Measurements from ENCODE around the gene PRRT3. TPM values are rescaled to one million over a fixed set of nuclear protein-coding genes. Genes with fewer than 3 reads are reported as not detected.

The PRRT3 gene
- total RNA-seq, 1 experiment from 2014 or later, result 9.2 TPM

DNA sequence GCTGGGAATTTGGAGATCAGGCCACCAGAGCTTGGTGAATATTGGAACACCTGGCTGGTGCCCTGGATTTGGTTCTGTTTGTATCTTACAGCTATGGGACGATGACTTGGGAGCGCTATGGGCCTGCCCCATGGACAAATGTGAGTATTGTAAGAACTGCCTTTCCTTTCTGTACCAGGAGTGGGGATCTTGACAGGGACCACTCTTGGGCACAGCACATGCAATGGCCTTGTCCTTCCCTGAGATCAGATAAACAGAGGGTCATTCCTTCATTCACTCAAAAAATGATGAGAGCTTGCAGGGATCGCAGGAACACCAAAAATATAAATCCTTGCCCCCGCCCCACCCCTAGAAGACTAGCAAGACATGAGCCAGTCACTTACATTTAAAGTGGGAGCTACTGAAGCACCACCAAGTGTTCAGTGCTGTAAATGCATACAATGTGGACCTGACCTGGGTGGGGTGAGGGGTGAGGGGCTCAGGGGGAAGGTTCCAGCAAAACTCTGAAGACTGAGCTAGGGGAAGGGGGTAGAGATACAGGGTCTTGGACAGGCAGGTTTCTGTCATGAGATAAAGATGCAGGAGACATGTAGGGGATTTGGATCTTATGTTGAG, 21.3 kb downstream of the PRRT3 start:
- ChIA-PET POLR2A (no interaction called here), CTCF (interaction anchor here (0.6 to 5.5 kb wide), 12 partner anchors 10 to 1850 kb away, joined by 3 to 143 read pairs (median 4); partner anchors contain the start of genes IL17RC and IL17RE)
- peaks cover 10% of the 10 kb centered on the region for H3K27me3 Mint-ChIP-seq (ENCODE audit: low read depth)
- peaks cover 14% of the 10 kb centered on the region for H3K4me1 Mint-ChIP-seq
- H3K27ac Mint-ChIP-seq, result no peak overlapping the region
- peaks cover 11% of the 10 kb centered on the region for H3K36me3 Mint-ChIP-seq
- TF ChIP-seq TEAD1 (CRISPR knock-in tag; IDR thresholded peaks at IDR 0.05) (no peak), HMGA2 (CRISPR knock-in tag; IDR thresholded peaks at IDR 0.05) (no peak), ESRRA (CRISPR knock-in tag; IDR thresholded peaks at IDR 0.05; ENCODE audit: borderline replicate concordance) (no peak), NR1H2 (CRISPR knock-in tag; IDR thresholded peaks at IDR 0.05) (no peak), MYBL2 (CRISPR knock-in tag; IDR thresholded peaks at IDR 0.05) (no peak), ZNF416 (CRISPR knock-in tag; IDR thresholded peaks at IDR 0.05) (no peak), NFYB (CRISPR knock-in tag; conservative IDR thresholded peaks at IDR 0.05; ENCODE audit: low read depth) (no peak), NFE2L1 (CRISPR knock-in tag; IDR thresholded peaks at IDR 0.05) (no peak), ZBTB21 (CRISPR knock-in tag; IDR thresholded peaks at IDR 0.05; ENCODE audit: borderline replicate concordance) (no peak), ZNF232 (CRISPR knock-in tag; IDR thresholded peaks at IDR 0.05) (no peak)
- TF ChIP-seq, protein P1, sequence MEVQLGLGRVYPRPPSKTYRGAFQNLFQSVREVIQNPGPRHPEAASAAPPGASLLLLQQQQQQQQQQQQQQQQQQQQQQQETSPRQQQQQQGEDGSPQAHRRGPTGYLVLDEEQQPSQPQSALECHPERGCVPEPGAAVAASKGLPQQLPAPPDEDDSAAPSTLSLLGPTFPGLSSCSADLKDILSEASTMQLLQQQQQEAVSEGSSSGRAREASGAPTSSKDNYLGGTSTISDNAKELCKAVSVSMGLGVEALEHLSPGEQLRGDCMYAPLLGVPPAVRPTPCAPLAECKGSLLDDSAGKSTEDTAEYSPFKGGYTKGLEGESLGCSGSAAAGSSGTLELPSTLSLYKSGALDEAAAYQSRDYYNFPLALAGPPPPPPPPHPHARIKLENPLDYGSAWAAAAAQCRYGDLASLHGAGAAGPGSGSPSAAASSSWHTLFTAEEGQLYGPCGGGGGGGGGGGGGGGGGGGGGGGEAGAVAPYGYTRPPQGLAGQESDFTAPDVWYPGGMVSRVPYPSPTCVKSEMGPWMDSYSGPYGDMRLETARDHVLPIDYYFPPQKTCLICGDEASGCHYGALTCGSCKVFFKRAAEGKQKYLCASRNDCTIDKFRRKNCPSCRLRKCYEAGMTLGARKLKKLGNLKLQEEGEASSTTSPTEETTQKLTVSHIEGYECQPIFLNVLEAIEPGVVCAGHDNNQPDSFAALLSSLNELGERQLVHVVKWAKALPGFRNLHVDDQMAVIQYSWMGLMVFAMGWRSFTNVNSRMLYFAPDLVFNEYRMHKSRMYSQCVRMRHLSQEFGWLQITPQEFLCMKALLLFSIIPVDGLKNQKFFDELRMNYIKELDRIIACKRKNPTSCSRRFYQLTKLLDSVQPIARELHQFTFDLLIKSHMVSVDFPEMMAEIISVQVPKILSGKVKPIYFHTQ (CRISPR knock-in tag; IDR thresholded peaks at IDR 0.05), result no peak
- TF ChIP-seq, protein P2, sequence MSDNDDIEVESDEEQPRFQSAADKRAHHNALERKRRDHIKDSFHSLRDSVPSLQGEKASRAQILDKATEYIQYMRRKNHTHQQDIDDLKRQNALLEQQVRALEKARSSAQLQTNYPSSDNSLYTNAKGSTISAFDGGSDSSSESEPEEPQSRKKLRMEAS (CRISPR knock-in tag; IDR thresholded peaks at IDR 0.05), result no peak
- TF ChIP-seq, protein P3, sequence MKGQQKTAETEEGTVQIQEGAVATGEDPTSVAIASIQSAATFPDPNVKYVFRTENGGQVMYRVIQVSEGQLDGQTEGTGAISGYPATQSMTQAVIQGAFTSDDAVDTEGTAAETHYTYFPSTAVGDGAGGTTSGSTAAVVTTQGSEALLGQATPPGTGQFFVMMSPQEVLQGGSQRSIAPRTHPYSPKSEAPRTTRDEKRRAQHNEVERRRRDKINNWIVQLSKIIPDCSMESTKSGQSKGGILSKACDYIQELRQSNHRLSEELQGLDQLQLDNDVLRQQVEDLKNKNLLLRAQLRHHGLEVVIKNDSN (CRISPR knock-in tag; IDR thresholded peaks at IDR 0.05), result no peak
- DNase-seq (ENCODE audit: low spot score) (no peak), ATAC-seq (no peak)
- H3K4me3 Mint-ChIP-seq, result no peak overlapping the region
- peaks cover 8% of the 10 kb centered on the region; the same call in 1 of the 2 replicates for H3K9me3 Mint-ChIP-seq

DNA sequence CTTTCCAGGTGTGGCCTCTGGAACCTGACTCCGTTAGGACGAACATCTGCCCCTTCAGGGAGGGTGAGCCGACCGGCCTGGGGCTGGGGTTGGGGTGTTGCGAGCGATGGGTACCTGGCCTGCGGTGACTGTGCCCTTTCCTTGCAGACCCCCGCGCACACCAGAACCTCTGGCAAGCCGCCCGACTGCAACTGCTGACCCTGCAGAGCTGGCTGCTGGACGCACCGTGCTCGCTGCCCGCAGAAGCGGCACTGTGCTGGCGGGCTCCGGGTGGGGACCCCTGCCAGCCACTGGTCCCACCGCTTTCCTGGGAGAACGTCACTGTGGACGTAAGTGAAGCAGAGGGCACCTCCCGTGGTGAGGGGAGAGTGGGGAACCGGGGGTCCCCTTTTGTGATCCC, 24.1 kb downstream of the PRRT3 start:
- no peak overlapping the region for H3K27ac Mint-ChIP-seq
- peaks cover 5% of the 10 kb centered on the region; the same call in 1 of the 2 replicates for H3K36me3 Mint-ChIP-seq
- POLR2A ChIA-PET, result no interaction called here
- H3K4me1 Mint-ChIP-seq, result peaks cover 3% of the 10 kb centered on the region
- CTCF ChIA-PET, result interaction anchor here (1.4 kb wide), 1 partner anchor 18 kb away, joined by 7 read pairs; no protein-coding TSS in a partner anchor
- no peak overlapping the region for H3K4me3 Mint-ChIP-seq
- DNase-seq (ENCODE audit: low spot score) (no peak), ATAC-seq (no peak)
- H3K27me3 Mint-ChIP-seq (ENCODE audit: low read depth), result peaks cover 12% of the 10 kb centered on the region
- H3K9me3 Mint-ChIP-seq, result peaks cover 8% of the 10 kb centered on the region; the same call in 1 of the 2 replicates
- TF ChIP-seq IRF2 (CRISPR knock-in tag; IDR thresholded peaks at IDR 0.05; ENCODE audit: borderline replicate concordance, low read depth) (no peak), ATF1 (CRISPR knock-in tag; IDR thresholded peaks at IDR 0.05) (no peak), RORB (CRISPR knock-in tag; IDR thresholded peaks at IDR 0.05) (no peak), CREM (CRISPR knock-in tag; IDR thresholded peaks at IDR 0.05) (no peak), ETV6 (CRISPR knock-in tag; IDR thresholded peaks at IDR 0.05) (no peak), NR1H2 (CRISPR knock-in tag; IDR thresholded peaks at IDR 0.05) (no peak)
- TF ChIP-seq, protein P4, sequence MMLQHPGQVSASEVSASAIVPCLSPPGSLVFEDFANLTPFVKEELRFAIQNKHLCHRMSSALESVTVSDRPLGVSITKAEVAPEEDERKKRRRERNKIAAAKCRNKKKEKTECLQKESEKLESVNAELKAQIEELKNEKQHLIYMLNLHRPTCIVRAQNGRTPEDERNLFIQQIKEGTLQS (CRISPR knock-in tag; conservative IDR thresholded peaks at IDR 0.05), result no peak
- TF ChIP-seq, protein P5, sequence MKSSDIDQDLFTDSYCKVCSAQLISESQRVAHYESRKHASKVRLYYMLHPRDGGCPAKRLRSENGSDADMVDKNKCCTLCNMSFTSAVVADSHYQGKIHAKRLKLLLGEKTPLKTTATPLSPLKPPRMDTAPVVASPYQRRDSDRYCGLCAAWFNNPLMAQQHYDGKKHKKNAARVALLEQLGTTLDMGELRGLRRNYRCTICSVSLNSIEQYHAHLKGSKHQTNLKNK (CRISPR knock-in tag; IDR thresholded peaks at IDR 0.05), result no peak

Measured in WTC11 (cell line).